Measurements from ENCODE around the gene NFASC. TPM values are rescaled to one million over a fixed set of nuclear protein-coding genes. Genes with fewer than 3 reads are reported as not detected.

Gene NFASC
- total RNA-seq, 2 experiments from 2014 or later, result not detected

DNA sequence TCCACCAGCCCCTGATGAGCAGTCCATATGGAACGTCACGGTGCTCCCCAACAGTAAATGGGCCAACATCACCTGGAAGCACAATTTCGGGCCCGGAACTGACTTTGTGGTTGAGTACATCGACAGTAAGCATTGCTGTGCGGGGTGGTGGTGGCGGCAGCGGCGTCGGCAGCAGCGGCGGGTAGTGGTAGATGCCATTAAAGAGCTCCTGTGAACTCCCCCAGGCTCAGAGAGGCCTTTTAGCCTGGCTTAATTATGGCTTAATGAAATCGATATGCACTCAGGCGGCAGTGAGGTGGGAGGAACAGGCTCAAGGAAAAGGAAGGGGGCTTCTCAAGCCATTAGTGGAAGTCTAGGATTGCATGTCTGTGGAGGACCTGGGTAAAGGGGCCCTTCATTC lies 130.5 kb downstream of the NFASC start:
- POLR2A ChIA-PET, result no interaction called here
- H3K36me3 ChIP-seq (ENCODE audit: insufficient read depth, low read length), result no peaks in the 10 kb centered on the region
- CTCF ChIA-PET (ENCODE audit: unreplicated experiment), result interaction anchor here (0.6 to 1.3 kb wide), 2 partner anchors 60 to 858 kb away, joined by 3 read pairs; no protein-coding TSS in a partner anchor

DNA sequence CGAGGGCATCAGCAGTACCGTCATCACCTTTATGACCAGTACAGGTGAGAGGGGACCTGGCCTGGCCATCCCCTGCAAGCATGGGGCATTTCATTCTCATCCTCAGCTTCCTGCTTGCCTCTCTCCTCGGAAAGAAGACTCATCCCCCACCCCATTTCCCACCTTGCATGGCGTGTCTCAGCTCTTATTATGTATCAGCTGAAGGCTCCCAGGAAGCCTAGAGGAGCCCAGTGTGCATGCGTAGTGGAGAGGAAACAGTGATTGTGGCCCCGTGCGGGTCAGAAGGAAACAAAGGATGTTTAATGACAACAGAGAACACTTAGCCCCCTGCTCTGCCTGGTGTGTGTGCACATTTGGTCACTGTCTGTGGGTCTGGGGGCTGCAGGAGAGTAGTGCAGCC lies 132.0 kb downstream of the NFASC start:
- Histone ChIP-seq H3K4me1 (ENCODE audit: insufficient read depth, low read length, poor library complexity, severe bottlenecking) (no peaks in the 10 kb centered on the region), H3K79me2 (ENCODE audit: insufficient read depth, low read depth, low read length) (no peaks in the 10 kb centered on the region), H3K9me2 (ENCODE audit: insufficient read depth, low read length) (no peaks in the 10 kb centered on the region), H3K4me2 (ENCODE audit: low read length) (no peak overlapping the region), H3K9me3 (ENCODE audit: low read length) (no peaks in the 10 kb centered on the region), H3K27ac (ENCODE audit: low read depth, low read length, poor library complexity, severe bottlenecking) (no peak overlapping the region), H3K4me3 (ENCODE audit: low read depth, low read length, poor library complexity, severe bottlenecking) (no peak overlapping the region), H2AFZ (ENCODE audit: low read length) (no peak overlapping the region), H3K36me3 (ENCODE audit: insufficient read depth, low read length) (no peaks in the 10 kb centered on the region), H4K20me1 (ENCODE audit: insufficient read depth, low read length) (no peaks in the 10 kb centered on the region)
- TF ChIP-seq, protein P1, sequence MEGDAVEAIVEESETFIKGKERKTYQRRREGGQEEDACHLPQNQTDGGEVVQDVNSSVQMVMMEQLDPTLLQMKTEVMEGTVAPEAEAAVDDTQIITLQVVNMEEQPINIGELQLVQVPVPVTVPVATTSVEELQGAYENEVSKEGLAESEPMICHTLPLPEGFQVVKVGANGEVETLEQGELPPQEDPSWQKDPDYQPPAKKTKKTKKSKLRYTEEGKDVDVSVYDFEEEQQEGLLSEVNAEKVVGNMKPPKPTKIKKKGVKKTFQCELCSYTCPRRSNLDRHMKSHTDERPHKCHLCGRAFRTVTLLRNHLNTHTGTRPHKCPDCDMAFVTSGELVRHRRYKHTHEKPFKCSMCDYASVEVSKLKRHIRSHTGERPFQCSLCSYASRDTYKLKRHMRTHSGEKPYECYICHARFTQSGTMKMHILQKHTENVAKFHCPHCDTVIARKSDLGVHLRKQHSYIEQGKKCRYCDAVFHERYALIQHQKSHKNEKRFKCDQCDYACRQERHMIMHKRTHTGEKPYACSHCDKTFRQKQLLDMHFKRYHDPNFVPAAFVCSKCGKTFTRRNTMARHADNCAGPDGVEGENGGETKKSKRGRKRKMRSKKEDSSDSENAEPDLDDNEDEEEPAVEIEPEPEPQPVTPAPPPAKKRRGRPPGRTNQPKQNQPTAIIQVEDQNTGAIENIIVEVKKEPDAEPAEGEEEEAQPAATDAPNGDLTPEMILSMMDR (conservative IDR thresholded peaks at IDR 0.05; ENCODE audit: low read length), result no peak
- TF ChIP-seq EZH2phosphoT487 (IDR thresholded peaks at IDR 0.05; ENCODE audit: borderline replicate concordance, low read depth, low read length), result no peak
- POLR2A ChIA-PET, result no interaction called here
- no peak for DNase-seq (ENCODE audit: low spot score)
- no TSS peak for BruUV-seq (replicated peaks)
- CTCF ChIA-PET (ENCODE audit: unreplicated experiment), result no interaction called here
- intact Hi-C loops (cut with micrococcal nuclease; ENCODE audit: unreplicated experiment), result no loop called here

More for the DNA sequence above, 130.5 kb downstream of the NFASC start:
- TF ChIP-seq, protein P1 (conservative IDR thresholded peaks at IDR 0.05; ENCODE audit: low read length), result no peak
- no peak for TF ChIP-seq EZH2phosphoT487 (IDR thresholded peaks at IDR 0.05; ENCODE audit: borderline replicate concordance, low read depth, low read length)
- no peaks in the 10 kb centered on the region for H3K9me3 ChIP-seq (ENCODE audit: low read length)
- intact Hi-C loops (cut with micrococcal nuclease; ENCODE audit: unreplicated experiment), result no loop called here
- no peaks in the 10 kb centered on the region for H3K9me2 ChIP-seq (ENCODE audit: insufficient read depth, low read length)
- no TSS peak for BruUV-seq (replicated peaks)
- H2AFZ ChIP-seq (ENCODE audit: low read length), result no peak overlapping the region
- no peak overlapping the region for H3K4me2 ChIP-seq (ENCODE audit: low read length)
- H3K27ac ChIP-seq (ENCODE audit: low read depth, low read length, poor library complexity, severe bottlenecking), result no peak overlapping the region
- no peak overlapping the region for H3K4me3 ChIP-seq (ENCODE audit: low read depth, low read length, poor library complexity, severe bottlenecking)
- no peaks in the 10 kb centered on the region for H3K79me2 ChIP-seq (ENCODE audit: insufficient read depth, low read depth, low read length)
- no peak for DNase-seq (ENCODE audit: low spot score)
- no peaks in the 10 kb centered on the region for H3K4me1 ChIP-seq (ENCODE audit: insufficient read depth, low read length, poor library complexity, severe bottlenecking)
- no peaks in the 10 kb centered on the region for H4K20me1 ChIP-seq (ENCODE audit: insufficient read depth, low read length)

DNA sequence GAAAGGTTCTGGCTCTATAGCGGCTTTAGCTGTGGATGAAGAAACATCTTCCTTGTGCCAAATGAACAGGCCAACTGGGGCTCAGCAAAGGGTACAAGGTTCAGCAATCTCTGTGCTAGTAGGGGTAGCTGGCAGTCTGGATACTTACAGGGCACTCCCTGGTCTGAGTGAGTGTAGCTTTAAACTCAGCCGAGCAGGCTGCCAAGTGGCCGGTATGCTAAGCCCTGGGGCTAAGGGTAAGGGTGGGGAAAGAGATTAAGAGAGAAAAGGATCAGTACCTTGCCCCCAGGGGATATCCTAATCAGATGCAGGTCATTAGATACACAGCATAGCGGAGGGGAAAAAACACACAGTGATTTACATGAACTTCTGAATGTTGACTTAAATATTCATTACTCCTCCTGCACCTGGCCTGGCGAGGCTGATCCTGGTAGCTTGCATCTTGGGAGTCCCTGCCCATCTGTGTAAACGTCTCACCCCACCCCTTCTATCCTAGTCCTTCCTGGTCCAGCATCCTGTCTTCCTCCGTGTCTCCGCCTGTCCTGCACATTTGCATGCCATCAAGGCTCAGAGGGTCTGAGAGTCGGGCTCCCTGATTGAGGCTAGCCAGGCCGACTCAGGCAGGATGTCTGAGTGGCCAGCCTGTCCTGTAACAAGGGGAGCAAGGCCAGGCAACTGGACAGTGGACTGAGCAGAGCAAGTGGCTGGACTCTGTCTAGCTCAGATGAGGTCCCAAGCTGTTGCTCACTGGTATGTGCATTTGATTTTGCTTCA lies 132.9 kb downstream of the NFASC start:
- Histone ChIP-seq H3K4me2 (ENCODE audit: low read length) (no peak overlapping the region), H3K79me2 (ENCODE audit: insufficient read depth, low read depth, low read length) (no peaks in the 10 kb centered on the region), H4K20me1 (ENCODE audit: insufficient read depth, low read length) (no peaks in the 10 kb centered on the region), H3K36me3 (ENCODE audit: insufficient read depth, low read length) (no peaks in the 10 kb centered on the region), H3K4me3 (ENCODE audit: low read depth, low read length, poor library complexity, severe bottlenecking) (no peak overlapping the region), H3K9me2 (ENCODE audit: insufficient read depth, low read length) (no peaks in the 10 kb centered on the region), H3K9me3 (ENCODE audit: low read length) (no peaks in the 10 kb centered on the region), H3K27ac (ENCODE audit: low read depth, low read length, poor library complexity, severe bottlenecking) (no peak overlapping the region), H2AFZ (ENCODE audit: low read length) (no peak overlapping the region), H3K4me1 (ENCODE audit: insufficient read depth, low read length, poor library complexity, severe bottlenecking) (no peaks in the 10 kb centered on the region)
- ChIA-PET CTCF (ENCODE audit: unreplicated experiment) (no interaction called here), POLR2A (no interaction called here)
- no peak for DNase-seq (ENCODE audit: low spot score)
- BruUV-seq (replicated peaks), result no TSS peak
- TF ChIP-seq, protein P1 (conservative IDR thresholded peaks at IDR 0.05; ENCODE audit: low read length), result no peak
- TF ChIP-seq EZH2phosphoT487 (IDR thresholded peaks at IDR 0.05; ENCODE audit: borderline replicate concordance, low read depth, low read length), result no peak
- intact Hi-C loops (cut with micrococcal nuclease; ENCODE audit: unreplicated experiment), result no loop called here
